ENCODE results near the gene TATDN2. TPM values are rescaled to one million over a fixed set of nuclear protein-coding genes. Genes with fewer than 3 reads are reported as not detected.
"Not testable (repeated sequence)": the region's sequence is repeated elsewhere in the genome, so short reads cannot be mapped to it uniquely, and the experiment has no call there.

The TATDN2 gene
- total and polyA plus RNA-seq, 8 donors: 29.1 to 42.1 (median 36.1) TPM

DNA sequence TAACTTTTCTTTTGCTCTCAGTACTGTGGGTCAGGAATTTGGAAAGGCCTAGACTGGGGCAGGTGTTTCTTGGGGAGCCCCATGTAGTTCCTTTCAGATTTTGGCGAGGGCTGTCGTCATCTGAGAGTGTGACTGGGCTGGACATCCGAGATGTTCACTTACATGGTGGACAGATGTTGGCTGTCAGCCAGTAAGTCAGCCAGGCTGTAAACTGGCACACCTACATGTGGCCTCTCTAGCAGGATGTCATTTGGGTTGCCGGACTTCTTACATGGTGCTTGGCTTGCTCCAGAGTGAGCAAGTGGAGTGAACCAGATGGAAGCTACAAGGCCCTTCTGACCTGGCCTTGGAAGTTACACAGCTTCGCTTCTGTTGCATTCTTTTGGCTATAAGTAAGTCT lies 20.7 kb downstream of the TATDN2 start:
- Histone ChIP-seq H3K27ac (no peak overlapping the region), H3K27me3 (no peaks in the 10 kb centered on the region), H3K4me1 (peaks cover 0 to 31% of the 10 kb centered on the region in 2 donors), H3K9me3 (no peaks in the 10 kb centered on the region), H3K4me3 (no peak overlapping the region), H3K36me3 (peaks cover 0 to 64% of the 10 kb centered on the region in 2 donors)
- ATAC-seq (no peak), DNase-seq (no peak)
- TF ChIP-seq, protein P1, sequence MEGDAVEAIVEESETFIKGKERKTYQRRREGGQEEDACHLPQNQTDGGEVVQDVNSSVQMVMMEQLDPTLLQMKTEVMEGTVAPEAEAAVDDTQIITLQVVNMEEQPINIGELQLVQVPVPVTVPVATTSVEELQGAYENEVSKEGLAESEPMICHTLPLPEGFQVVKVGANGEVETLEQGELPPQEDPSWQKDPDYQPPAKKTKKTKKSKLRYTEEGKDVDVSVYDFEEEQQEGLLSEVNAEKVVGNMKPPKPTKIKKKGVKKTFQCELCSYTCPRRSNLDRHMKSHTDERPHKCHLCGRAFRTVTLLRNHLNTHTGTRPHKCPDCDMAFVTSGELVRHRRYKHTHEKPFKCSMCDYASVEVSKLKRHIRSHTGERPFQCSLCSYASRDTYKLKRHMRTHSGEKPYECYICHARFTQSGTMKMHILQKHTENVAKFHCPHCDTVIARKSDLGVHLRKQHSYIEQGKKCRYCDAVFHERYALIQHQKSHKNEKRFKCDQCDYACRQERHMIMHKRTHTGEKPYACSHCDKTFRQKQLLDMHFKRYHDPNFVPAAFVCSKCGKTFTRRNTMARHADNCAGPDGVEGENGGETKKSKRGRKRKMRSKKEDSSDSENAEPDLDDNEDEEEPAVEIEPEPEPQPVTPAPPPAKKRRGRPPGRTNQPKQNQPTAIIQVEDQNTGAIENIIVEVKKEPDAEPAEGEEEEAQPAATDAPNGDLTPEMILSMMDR (IDR thresholded peaks at IDR 0.05): no peak
- intact Hi-C loops (cut with DNase I): no loop called here

- Histone ChIP-seq H3K27ac (no peak overlapping the region), H3K27me3 (no peaks in the 10 kb centered on the region), H3K4me1 (peaks cover 0 to 31% of the 10 kb centered on the region in 2 donors), H3K4me3 (no peak overlapping the region), H3K9me3 (no peaks in the 10 kb centered on the region), H3K36me3 (peaks cover 0 to 61% of the 10 kb centered on the region in 2 donors)
- TF ChIP-seq, protein P1 (IDR thresholded peaks at IDR 0.05): no peak
- DNase-seq (no peak), ATAC-seq (no peak)
- intact Hi-C loops (cut with DNase I): no loop called here
These were observed 21.2 kb downstream of the TATDN2 start for GRCh38 chr3:10269443-10269842.

DNA sequence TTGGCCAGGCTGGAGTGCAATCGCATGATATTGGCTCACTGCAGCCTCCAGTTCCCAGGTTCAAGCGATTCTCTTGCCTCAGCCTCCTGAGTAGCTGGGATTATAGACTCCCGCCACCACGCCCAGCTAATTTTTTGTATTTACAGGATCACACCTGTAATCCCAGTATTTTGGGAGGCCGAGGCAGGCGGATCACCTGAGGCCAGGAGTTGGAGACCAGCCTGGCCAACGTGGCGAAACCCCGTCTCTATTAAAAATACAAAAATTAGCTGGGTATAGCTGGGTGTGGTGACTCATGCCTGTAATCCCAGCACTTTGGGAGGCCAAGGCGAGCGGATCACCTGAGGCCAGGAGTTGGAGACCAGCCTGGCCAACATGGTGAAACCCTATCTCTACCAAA lies 24.2 kb downstream of the TATDN2 start:
- H3K27me3 ChIP-seq; DNase-seq; ATAC-seq; H3K9me3 ChIP-seq; intact Hi-C loops (cut with DNase I); H3K4me3 ChIP-seq; H3K27ac ChIP-seq: not testable (repeated sequence)
- H3K36me3 ChIP-seq: peaks cover 0 to 72% of the 10 kb centered on the region in 2 donors
- H3K4me1 ChIP-seq: peaks cover 0 to 34% of the 10 kb centered on the region in 2 donors

GRCh38 chr3:10272977-10273376 lies 24.7 kb downstream of the TATDN2 start:
- no peak overlapping the region for H3K4me3 ChIP-seq
- TF ChIP-seq, protein P1 (IDR thresholded peaks at IDR 0.05): no peak
- ATAC-seq (no peak), DNase-seq (no peak)
- no peaks in the 10 kb centered on the region for H3K27me3 ChIP-seq
- peaks cover 0 to 29% of the 10 kb centered on the region in 2 donors for H3K4me1 ChIP-seq
- no peaks in the 10 kb centered on the region for H3K9me3 ChIP-seq
- intact Hi-C loops (cut with DNase I): no loop called here
- H3K36me3 ChIP-seq: peaks cover 0 to 75% of the 10 kb centered on the region in 2 donors
- peak overlapping the region in 1 of 2 donors; percentile 9 for H3K27ac ChIP-seq

GRCh38 chr3:10273702-10274305 lies 25.5 kb downstream of the TATDN2 start:
- Histone ChIP-seq H3K27ac (peak overlapping the region in 1 of 2 donors; percentile 9), H3K27me3 (no peaks in the 10 kb centered on the region), H3K9me3 (no peaks in the 10 kb centered on the region), H3K4me1 (peaks cover 0 to 26% of the 10 kb centered on the region in 2 donors), H3K4me3 (no peak overlapping the region), H3K36me3 (peaks cover 0 to 78% of the 10 kb centered on the region in 2 donors)
- intact Hi-C loops (cut with DNase I): no loop called here
- TF ChIP-seq, protein P1 (IDR thresholded peaks at IDR 0.05): no peak
- DNase-seq (no peak), ATAC-seq (no peak)

- Histone ChIP-seq H3K4me1 (peaks cover 0 to 26% of the 10 kb centered on the region in 2 donors), H3K9me3 (no peaks in the 10 kb centered on the region), H3K4me3 (no peak overlapping the region), H3K27ac (no peak overlapping the region), H3K36me3 (peaks cover 0 to 78% of the 10 kb centered on the region in 2 donors), H3K27me3 (no peaks in the 10 kb centered on the region)
- ATAC-seq (peak; percentile 21), DNase-seq (no peak)
- intact Hi-C loops (cut with DNase I): no loop called here
- TF ChIP-seq, protein P1 (IDR thresholded peaks at IDR 0.05): no peak
These were observed 26.3 kb downstream of the TATDN2 start for GRCh38 chr3:10274601-10275000.

Data from left lung (tissue), 10 donors.